CMK (cell line): ENCODE results near the gene THADA.

ENCODE experiments used
- DNase-seq: peaks from one replicate; pipeline ENCODE4 v3.0.0-alpha.2; 2010; ENCODE audit warnings: low read depth

Gene THADA

GRCh38 chr2:43276266-43276941 is 319.4 kb downstream of the THADA start:
- DNase-seq = no peak

- DNase-seq = no peak
Observed at GRCh38 chr2:43274721-43275120, 321.1 kb downstream of the THADA start.

GRCh38 chr2:43274055-43274454 is 321.8 kb downstream of the THADA start:
- DNase-seq = no peak

DNA sequence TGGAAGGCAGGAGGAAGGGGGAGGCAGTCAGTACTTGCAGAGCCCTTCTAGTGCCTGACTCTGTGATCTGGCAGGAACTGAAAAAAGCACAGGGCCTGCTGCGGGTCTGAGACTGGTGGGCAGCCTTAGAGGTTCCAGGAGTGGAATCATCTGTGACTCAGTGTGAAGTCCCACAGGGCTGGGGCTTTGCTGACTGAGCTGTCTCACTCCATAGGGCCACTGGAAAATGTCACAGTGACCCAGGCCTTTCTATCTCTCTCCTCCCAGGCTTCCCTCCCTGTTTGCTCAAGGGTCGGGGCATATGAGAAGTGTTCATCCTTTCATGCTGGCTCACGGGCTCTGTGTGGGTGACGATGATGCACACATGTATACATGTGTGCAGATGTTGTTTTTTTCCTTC is 322.3 kb downstream of the THADA start:
- DNase-seq = no peak

- no peak for DNase-seq
Observed at GRCh38 chr2:43270930-43271615, 324.8 kb downstream of the THADA start.

- no peak for DNase-seq
Observed at GRCh38 chr2:43270461-43270860, 325.4 kb downstream of the THADA start.

GRCh38 chr2:43269706-43270105 is 326.1 kb downstream of the THADA start:
- no peak for DNase-seq

DNA sequence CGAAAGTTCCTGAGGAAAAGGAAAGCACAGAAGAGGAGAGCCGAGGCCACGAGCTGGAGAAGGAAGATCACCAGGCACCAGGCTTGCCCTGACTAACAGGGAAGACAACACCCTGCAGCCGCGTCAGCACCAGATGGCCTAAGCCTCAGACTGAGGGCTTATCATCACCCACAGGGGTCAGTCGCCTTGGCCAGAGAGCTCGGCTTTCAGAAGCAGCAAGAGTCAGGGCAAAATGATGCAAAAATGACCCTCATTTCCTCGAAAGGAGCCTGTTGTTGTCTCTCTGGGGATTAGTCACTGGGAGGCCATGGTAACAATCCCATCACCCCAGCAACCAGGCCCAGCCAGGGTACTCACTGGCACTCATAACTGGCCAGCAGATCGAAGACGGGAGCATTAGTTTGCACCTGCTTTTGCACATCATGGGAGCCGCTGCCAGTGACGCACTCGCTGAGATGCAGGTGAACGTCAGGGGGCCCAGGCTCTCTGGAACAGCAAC is 326.7 kb downstream of the THADA start:
- DNase-seq = no peak

DNA sequence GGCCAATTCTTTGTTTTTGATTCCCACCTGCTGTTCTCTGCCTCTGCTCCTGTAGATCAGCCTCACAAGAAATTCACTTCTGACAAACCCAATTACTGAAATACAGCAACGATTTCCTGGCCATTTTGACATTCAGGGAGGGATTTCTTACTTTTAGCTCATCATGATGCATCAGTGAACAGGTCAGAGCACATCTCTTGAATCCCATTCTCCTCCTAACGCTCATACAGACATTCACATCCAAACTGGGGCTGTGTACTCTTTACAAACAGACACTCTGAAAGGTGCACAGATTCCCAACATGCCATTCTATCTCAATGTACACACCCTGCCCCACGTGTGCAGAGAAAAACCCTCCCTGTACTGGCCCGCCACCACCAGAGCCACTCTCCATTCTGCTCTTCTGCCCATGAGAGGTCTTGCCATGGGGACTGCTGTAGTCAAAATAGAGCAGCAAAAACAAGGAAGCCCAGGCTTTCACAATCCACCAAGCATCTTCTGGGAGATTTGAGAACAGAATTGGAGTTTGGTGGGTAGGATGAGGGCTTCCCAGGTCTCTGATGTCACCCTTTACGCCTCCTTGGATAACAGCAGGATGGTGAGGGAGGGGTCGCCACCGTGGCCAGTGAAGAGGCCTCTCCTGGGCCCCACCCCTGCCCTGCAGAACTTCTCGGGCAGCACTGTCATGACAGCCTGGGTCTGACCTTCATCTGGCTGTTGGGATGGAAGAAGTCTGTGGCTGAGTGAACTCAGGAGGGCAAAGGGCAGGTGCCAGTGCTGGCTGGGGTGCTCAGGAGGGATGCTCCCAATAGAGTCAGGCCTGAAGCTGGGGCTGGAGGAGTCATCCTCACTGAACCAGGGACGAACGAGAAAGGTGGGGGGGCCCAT is 327.5 kb downstream of the THADA start:
- no peak for DNase-seq

DNA sequence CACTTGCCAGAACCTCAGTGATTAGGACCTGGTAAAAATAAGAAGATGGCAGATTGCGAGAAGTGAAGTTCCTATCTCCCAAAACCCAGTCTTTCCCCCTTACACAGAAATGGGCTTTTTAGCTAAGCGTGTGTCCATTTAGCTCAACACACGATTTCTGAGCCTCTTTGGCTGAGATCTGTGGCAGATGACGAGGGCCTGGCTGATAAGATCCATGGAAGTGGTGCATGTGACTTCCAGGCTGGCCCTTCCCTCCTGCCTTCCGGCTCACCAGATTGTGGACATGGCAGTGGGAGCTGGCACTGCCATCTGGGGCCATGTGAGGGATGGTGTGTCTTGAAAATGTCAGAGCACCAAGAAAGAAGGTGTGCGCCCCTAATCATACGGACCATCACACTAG is 328.5 kb downstream of the THADA start:
- DNase-seq = no peak

GRCh38 chr2:43266711-43267111 is 329.1 kb downstream of the THADA start:
- DNase-seq = no peak

DNA sequence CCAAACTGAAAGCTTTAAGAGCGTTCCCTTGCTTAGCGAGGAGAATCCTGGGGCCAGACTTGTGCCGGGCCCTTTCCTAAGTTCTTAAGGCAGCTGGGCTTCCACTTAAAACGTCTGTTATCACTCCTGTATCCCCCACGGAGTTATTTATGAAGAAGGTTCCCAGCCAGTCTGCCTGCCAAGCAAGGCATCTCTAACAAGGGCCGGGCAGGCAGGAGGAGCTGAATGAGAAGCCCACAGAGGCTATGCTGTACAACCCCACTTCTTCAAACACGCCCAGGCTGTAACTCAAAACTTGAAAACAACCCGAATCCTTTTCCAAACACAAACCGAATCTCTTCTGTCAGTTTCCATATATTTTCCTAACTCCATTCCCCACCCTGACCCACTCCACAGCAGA is 330.4 kb downstream of the THADA start:
- DNase-seq = no peak

GRCh38 chr2:43265001-43265400 is 330.8 kb downstream of the THADA start:
- no peak for DNase-seq

- no peak for DNase-seq
Observed at GRCh38 chr2:43262951-43263350, 332.9 kb downstream of the THADA start.

DNA sequence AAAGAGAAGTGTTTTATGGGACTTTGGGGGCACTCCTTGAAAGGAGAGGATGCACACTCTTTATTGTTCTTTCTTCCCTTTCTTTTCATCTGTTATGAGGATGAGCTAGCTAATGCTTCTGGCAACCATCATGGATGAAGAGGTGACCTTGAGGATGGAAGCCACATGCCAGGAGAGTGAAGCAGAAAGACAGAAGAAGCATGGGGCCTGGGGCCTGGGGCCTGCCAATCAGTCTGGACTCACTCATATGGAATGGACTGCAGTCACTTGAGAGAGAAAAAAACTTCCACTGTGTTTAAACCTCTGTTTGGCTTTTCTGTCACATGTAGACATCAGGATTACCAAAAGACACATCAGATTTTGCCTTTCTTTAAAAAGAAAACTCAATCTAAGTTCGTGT is 333.6 kb downstream of the THADA start:
- DNase-seq = no peak

GRCh38 chr2:43259512-43259911 is 336.3 kb downstream of the THADA start:
- DNase-seq = no peak

- no peak for DNase-seq
Observed at GRCh38 chr2:43258547-43259156, 337.2 kb downstream of the THADA start.

DNA sequence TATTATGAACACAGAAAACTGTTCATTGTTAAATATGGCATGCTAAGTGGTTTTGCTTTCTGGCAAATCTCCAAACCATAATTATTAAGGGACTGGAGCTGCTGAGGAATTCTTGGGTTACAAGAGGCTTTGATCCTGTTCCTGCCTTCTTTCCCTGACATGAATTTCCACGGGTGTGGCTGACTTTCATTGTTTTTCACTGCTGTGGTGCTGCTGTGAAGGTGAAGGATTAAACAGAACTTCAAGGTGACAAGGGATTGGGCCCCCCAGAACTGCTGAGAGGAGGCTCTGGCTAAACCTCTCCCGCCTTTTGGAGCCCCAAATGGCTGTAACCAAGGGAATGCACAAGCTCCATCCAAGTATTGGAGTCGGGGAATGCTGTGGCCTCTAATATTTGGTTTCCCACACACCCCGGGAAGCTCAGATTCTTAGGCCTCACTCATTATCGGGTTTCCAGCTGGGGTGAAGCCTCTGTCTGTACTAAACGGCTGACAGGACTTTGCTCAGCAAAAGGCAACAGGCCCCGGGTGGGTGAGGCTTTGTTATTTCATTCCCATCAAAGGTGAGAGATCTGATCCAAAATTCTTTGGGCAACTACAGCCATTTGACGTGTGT is 340.4 kb downstream of the THADA start:
- DNase-seq = no peak

DNA sequence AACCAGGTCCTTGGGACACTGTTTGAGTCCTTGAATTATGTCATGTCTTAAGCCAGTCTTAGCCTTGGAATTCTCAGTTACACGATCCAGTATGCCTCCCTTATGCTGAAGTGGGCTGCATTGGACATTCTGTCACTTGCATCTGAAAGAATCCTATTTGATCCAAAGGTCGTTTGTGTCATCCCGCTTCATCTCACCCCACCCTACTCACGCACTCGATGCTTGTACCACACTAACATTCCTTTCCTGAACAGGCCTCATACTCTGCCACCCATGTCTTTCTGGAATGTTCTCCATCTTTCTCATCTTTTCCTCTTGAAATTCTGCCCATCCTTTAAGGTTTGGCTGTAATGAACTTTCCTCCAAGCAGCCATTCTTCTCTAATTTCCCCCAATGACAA is 341.5 kb downstream of the THADA start:
- DNase-seq = no peak

DNA sequence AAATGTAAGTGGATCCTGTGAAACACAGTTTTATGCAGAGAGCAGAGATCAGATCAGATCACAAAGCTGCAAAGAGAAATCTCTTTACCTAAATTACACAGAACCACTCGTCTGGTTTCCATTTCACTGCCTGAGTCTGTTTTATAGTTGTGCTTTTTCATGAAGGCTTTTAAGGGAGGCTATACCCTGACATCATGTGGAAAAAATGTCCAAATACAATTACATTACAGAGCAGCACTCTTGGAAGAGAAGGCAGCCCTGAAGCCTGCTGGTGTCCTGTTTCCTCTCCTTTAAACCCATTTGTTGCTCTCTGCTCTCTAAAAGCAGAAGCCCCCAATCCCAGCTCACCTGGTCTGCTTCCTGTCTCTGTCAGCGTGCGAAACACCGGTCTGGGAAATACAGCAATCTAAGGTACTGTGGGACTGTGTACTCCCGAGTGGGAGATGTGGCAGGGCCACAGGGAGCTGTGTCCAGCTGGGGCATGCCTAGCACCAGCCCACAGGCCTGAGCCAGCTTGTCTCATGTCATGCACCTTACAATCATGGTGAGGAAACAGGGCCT is 344.6 kb downstream of the THADA start:
- no peak for DNase-seq

- no peak for DNase-seq
Observed at GRCh38 chr2:43250015-43250414, 345.8 kb downstream of the THADA start.

DNA sequence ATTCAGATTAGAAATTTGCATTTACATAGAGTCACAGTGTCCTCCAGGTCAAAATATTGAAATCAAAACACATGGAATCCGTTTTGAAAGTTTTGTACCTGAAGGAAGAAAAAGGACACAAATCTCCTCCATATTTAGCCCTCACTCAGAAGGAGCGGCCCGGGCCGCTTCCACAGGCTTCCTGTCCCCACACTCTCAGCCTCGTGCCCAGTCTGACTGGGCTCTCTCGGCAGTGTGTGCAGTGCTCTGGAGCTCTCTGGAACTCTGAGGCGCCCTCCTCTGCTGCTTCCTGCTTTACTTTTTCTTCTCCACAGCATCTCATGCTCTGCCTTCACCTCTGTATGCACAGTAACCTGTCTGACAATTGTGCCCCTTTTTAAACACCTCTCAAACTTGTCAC is 347.2 kb downstream of the THADA start:
- no peak for DNase-seq
